HL-60 (cell line): ENCODE measurements around the gene PTGES3.

Source experiments
- DNase-seq, 2 experiments: peaks; one replicate each; pipeline ENCODE4 v3.0.0-alpha.2; 2010 to 2020; ENCODE audit warnings: low read depth in 1 of 2, low spot score in 1 of 2
- H3K27ac ChIP-seq: fragments of 250-450 bp; sonication (Bioruptor Pico); replicated peaks from 2 replicates; pipeline ENCODE4 v1.5.1; 2020; ENCODE audit warnings: mild to moderate bottlenecking, moderate library complexity
- H3K27me3 ChIP-seq: fragments of 250-450 bp; sonication (Bioruptor Pico); 2 replicates; pipeline ENCODE4 v1.5.1; 2021; ENCODE audit warnings: mild to moderate bottlenecking, moderate library complexity; ENCODE audit not compliant: insufficient read depth, poor library complexity, severe bottlenecking
- H3K4me3 ChIP-seq: replicated peaks from 2 replicates; pipeline ENCODE4 v1.5.1; 2011; ENCODE audit warnings: mild to moderate bottlenecking, control low read depth, low read length; ENCODE audit not compliant: insufficient read depth
- CTCF ChIP-seq: IDR thresholded peaks from one replicate; pipeline ENCODE4 v1.5.1; 2011; ENCODE audit warnings: low read length, control low read depth, inconsistent platforms; ENCODE audit not compliant: insufficient read depth
- GABPA ChIP-seq: IDR thresholded peaks from 2 replicates; pipeline ENCODE4 v1.6.1; 2012; ENCODE audit warnings: low read depth
- POLR2AphosphoS5 ChIP-seq: IDR thresholded peaks from 2 replicates; pipeline ENCODE4 v1.6.1; 2012; ENCODE audit warnings: low read depth
- SPI1 ChIP-seq: IDR thresholded peaks from 2 replicates; pipeline ENCODE4 v1.6.1; 2012; ENCODE audit warnings: low read depth, mild to moderate bottlenecking, borderline replicate concordance
- TF ChIP-seq, protein P1 (sequence below): IDR thresholded peaks from 2 replicates; pipeline ENCODE4 v1.6.1; 2012; ENCODE audit warnings: low read depth; ENCODE audit not compliant: insufficient replicate concordance

The PTGES3 gene

GRCh38 chr12:56699020-56699661, 11.1 kb upstream of the PTGES3 start:
- Histone ChIP-seq H3K4me3 (no peak overlapping the region), H3K27ac (peak overlapping the region; percentile 82), H3K27me3 (no peaks in the 10 kb centered on the region)
- TF ChIP-seq SPI1 (no peak), POLR2AphosphoS5 (no peak), CTCF (no peak), GABPA (no peak)
- TF ChIP-seq, protein P1, sequence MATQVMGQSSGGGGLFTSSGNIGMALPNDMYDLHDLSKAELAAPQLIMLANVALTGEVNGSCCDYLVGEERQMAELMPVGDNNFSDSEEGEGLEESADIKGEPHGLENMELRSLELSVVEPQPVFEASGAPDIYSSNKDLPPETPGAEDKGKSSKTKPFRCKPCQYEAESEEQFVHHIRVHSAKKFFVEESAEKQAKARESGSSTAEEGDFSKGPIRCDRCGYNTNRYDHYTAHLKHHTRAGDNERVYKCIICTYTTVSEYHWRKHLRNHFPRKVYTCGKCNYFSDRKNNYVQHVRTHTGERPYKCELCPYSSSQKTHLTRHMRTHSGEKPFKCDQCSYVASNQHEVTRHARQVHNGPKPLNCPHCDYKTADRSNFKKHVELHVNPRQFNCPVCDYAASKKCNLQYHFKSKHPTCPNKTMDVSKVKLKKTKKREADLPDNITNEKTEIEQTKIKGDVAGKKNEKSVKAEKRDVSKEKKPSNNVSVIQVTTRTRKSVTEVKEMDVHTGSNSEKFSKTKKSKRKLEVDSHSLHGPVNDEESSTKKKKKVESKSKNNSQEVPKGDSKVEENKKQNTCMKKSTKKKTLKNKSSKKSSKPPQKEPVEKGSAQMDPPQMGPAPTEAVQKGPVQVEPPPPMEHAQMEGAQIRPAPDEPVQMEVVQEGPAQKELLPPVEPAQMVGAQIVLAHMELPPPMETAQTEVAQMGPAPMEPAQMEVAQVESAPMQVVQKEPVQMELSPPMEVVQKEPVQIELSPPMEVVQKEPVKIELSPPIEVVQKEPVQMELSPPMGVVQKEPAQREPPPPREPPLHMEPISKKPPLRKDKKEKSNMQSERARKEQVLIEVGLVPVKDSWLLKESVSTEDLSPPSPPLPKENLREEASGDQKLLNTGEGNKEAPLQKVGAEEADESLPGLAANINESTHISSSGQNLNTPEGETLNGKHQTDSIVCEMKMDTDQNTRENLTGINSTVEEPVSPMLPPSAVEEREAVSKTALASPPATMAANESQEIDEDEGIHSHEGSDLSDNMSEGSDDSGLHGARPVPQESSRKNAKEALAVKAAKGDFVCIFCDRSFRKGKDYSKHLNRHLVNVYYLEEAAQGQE = no peak
- DNase-seq = peak in 1 of 2 experiments; percentile 56

GRCh38 chr12:56695327-56696101, 7.4 kb upstream of the PTGES3 start:
- TF ChIP-seq POLR2AphosphoS5 = no peak
- no peak for TF ChIP-seq CTCF
- no peak for DNase-seq
- Histone ChIP-seq H3K27ac (no peak overlapping the region; the same call in 1 of the 2 replicates), H3K4me3 (no peak overlapping the region), H3K27me3 (no peaks in the 10 kb centered on the region)

- TF ChIP-seq SPI1 (no peak), CTCF (no peak), GABPA (no peak)
- TF ChIP-seq, protein P1 = no peak
- no peak for DNase-seq
- no peak overlapping the region for H3K27ac ChIP-seq
Observed at GRCh38 chr12:56694161-56694560, 6.1 kb upstream of the PTGES3 start.

GRCh38 chr12:56688846-56689109, 694 bp upstream of the PTGES3 start:
- TF ChIP-seq CTCF = no peak
- TF ChIP-seq SPI1 = no peak
- TF ChIP-seq, protein P1 = no peak
- no peak for TF ChIP-seq GABPA
- no peak for TF ChIP-seq POLR2AphosphoS5
- Histone ChIP-seq H3K27me3 (no peaks in the 10 kb centered on the region), H3K27ac (peak overlapping the region; percentile 99), H3K4me3 (peak overlapping the region; percentile 48)
- DNase-seq = no peak

More at GRCh38 chr12:56694161-56694560, 6.1 kb upstream of the PTGES3 start:
- no peak overlapping the region for H3K4me3 ChIP-seq
- H3K27me3 ChIP-seq = no peaks in the 10 kb centered on the region
